ENCODE results near the gene DLG2. TPM values are rescaled to one million over a fixed set of nuclear protein-coding genes. Genes with fewer than 3 reads are reported as not detected.

The DLG2 gene
- total and polyA plus RNA-seq, 2 of the 4 experiments (the other 2 are of a cell fraction), result 0.31 to 0.36 TPM

DNA sequence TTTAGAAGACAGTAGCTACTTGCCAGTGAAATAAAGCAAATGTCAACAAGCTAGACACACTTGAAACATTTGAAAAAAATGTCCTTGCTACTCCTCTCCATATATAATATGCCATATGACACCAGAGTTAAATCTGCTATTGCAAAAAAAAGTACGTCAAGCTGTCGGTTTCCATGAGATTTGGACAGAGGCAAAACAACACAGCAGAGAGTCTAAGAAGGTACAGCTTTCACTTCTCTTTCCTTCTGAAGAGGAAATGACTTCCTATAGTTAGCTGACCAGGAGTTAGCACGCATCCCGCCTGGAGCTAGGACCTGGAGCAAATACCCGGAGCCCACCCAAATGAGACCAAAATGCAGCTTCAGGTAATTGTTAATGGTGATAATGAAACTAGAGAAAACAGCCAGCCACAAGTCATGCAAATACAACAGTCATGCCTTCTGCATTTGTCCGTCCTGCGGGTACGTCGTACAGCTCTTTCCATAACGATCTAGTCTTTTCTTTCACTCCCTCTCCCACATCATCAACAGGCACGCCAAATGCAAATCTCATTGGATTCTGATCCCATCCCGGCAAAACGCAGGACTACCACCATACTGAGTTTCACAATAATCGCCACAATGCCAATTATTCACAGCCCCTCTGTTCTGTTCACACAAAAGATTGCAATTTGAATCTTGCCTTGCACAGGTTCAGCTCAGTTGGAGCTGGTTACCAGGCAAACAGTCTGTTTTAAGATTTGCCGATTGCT, 1945.9 kb downstream of the DLG2 start:
- H3K9me3 ChIP-seq (ENCODE audit: control insufficient read depth, insufficient read depth, low read length), result no peaks in the 10 kb centered on the region
- no peak overlapping the region for H2AK5ac ChIP-seq (ENCODE audit: low read depth, low read length)
- no peak overlapping the region for H3K23ac ChIP-seq (ENCODE audit: low read depth, low read length)
- TF ChIP-seq, protein P1, sequence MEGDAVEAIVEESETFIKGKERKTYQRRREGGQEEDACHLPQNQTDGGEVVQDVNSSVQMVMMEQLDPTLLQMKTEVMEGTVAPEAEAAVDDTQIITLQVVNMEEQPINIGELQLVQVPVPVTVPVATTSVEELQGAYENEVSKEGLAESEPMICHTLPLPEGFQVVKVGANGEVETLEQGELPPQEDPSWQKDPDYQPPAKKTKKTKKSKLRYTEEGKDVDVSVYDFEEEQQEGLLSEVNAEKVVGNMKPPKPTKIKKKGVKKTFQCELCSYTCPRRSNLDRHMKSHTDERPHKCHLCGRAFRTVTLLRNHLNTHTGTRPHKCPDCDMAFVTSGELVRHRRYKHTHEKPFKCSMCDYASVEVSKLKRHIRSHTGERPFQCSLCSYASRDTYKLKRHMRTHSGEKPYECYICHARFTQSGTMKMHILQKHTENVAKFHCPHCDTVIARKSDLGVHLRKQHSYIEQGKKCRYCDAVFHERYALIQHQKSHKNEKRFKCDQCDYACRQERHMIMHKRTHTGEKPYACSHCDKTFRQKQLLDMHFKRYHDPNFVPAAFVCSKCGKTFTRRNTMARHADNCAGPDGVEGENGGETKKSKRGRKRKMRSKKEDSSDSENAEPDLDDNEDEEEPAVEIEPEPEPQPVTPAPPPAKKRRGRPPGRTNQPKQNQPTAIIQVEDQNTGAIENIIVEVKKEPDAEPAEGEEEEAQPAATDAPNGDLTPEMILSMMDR (conservative IDR thresholded peaks at IDR 0.05; ENCODE audit: low read depth, low read length), result no peak
- TF ChIP-seq RCOR1 (IDR thresholded peaks at IDR 0.05; ENCODE audit: insufficient replicate concordance, low read length) (no peak), CEBPB (IDR thresholded peaks at IDR 0.05; ENCODE audit: low read depth, low read length) (no peak), POLR2A (IDR thresholded peaks at IDR 0.05; ENCODE audit: low read depth, low read length) (no peak), NFE2L2 (IDR thresholded peaks at IDR 0.05; ENCODE audit: low read depth, low read length) (no peak), RFX5 (IDR thresholded peaks at IDR 0.05; ENCODE audit: low read depth, low read length) (no peak), MXI1 (IDR thresholded peaks at IDR 0.05; ENCODE audit: borderline replicate concordance, low read depth, low read length) (no peak), MAZ (IDR thresholded peaks at IDR 0.05; ENCODE audit: borderline replicate concordance, low read depth, low read length) (no peak), SMC3 (IDR thresholded peaks at IDR 0.05; ENCODE audit: low read depth, low read length) (no peak), MAFK (IDR thresholded peaks at IDR 0.05; ENCODE audit: low read depth, low read length) (no peak), USF2 (IDR thresholded peaks at IDR 0.05; ENCODE audit: low read depth, low read length) (no peak), ELK1 (IDR thresholded peaks at IDR 0.05; ENCODE audit: borderline replicate concordance, low read depth, low read length) (no peak), CHD1 (IDR thresholded peaks at IDR 0.05; ENCODE audit: low read depth, low read length) (no peak), RAD21 (IDR thresholded peaks at IDR 0.05; ENCODE audit: low read length) (no peak), FOS (IDR thresholded peaks at IDR 0.05; ENCODE audit: low read depth, low read length) (no peak), BHLHE40 (IDR thresholded peaks at IDR 0.05; ENCODE audit: low read depth, low read length) (no peak)
- no peaks in the 10 kb centered on the region for H3K79me1 ChIP-seq (ENCODE audit: low read depth in 1 of 2, low read length in 2 of 2)
- intact Hi-C loops (cut with micrococcal nuclease), result no loop called here
- H4K20me1 ChIP-seq (ENCODE audit: insufficient read depth, low read length), result no peaks in the 10 kb centered on the region
- no peak overlapping the region for H2BK5ac ChIP-seq (ENCODE audit: low read depth, low read length, poor library complexity, severe bottlenecking)
- dilution Hi-C loops (cut with HindIII; ENCODE audit: low sequenced_read_pairs, unreplicated experiment), result no loop called here
- no peak overlapping the region for H3K4ac ChIP-seq (ENCODE audit: low read depth, low read length)
- no TSS peak for BruUV-seq (replicated peaks)
- no peak overlapping the region for H4K5ac ChIP-seq (ENCODE audit: low read depth, low read length)
- H3K27me3 ChIP-seq (ENCODE audit: control insufficient read depth, insufficient read depth, low read length), result 0 out of 2 replicates have a peak, but pooled peaks cover 4% of the 10 kb centered on the region
- H3K4me3 ChIP-seq (ENCODE audit: insufficient read depth, low read depth, low read length), result no peak overlapping the region
- H3K27ac ChIP-seq (ENCODE audit: insufficient read depth, low read length), result no peak overlapping the region
- H3K4me2 ChIP-seq (ENCODE audit: low read depth, low read length), result no peak overlapping the region
- H3K36me3 ChIP-seq (ENCODE audit: control insufficient read depth, insufficient read depth, low read length), result no peaks in the 10 kb centered on the region
- H2BK120ac ChIP-seq (ENCODE audit: low read depth, low read length), result no peak overlapping the region
- no peak overlapping the region for H3K56ac ChIP-seq (ENCODE audit: extremely low read depth, insufficient read depth, low read length)
- H2AFZ ChIP-seq (replicated peaks; ENCODE audit: low read length, poor library complexity), result no peak overlapping the region
- no peaks in the 10 kb centered on the region for H3K4me1 ChIP-seq (ENCODE audit: control insufficient read depth, insufficient read depth, low read length)
- H2AK9ac ChIP-seq (replicated peaks; ENCODE audit: low read depth, low read length, poor library complexity), result no peak overlapping the region
- 81% methylated on average over 8 of the region's 15 CpGs; no CpG with 5 or more reads in 1 of the 2 experiments for WGBS, 2 experiments (ENCODE audit: extremely low coverage in 2 of 2, insufficient read length in 1 of 2)
- no peaks in the 10 kb centered on the region for H3K9me1 ChIP-seq (ENCODE audit: insufficient read depth, low read length)
- ATAC-seq (ENCODE audit: low read depth) (no peak), DNase-seq (no peak)
- no peak overlapping the region for H3K14ac ChIP-seq (replicated peaks; ENCODE audit: low read depth, low read length)
- H2BK15ac ChIP-seq (ENCODE audit: low read depth, low read length), result no peak overlapping the region
- no peak overlapping the region for H2BK20ac ChIP-seq (ENCODE audit: low read depth, low read length)
- no peak overlapping the region for H3K9ac ChIP-seq (ENCODE audit: low read depth, low read length)
- H3K18ac ChIP-seq (ENCODE audit: low read depth, low read length), result no peak overlapping the region
- in situ Hi-C loops (cut with MboI; ENCODE audit: low sequenced_read_pairs), result no loop called here
- H4K8ac ChIP-seq (ENCODE audit: low read depth in 2 of 2, low read length in 2 of 2), result no peak overlapping the region
- H4K91ac ChIP-seq (ENCODE audit: insufficient read depth, low read depth, low read length), result no peak overlapping the region
- POLR2A ChIA-PET (ENCODE audit: unreplicated experiment), result no interaction called here
- CTCF ChIA-PET, result interaction anchor here (0.5 to 1.0 kb wide), 2 partner anchors 39 to 170 kb away, joined by 3 read pairs; no protein-coding TSS in a partner anchor

All from IMR-90 (cell line).